NCI-H524 (cell line): ENCODE results near the gene POLR2C.
A peak's percentile ranks its signal among the peaks of the same experiment; 100 is the strongest.
"Not testable (repeated sequence)": the region's sequence is repeated elsewhere in the genome, so short reads cannot be mapped to it uniquely, and the experiment has no call there.

ENCODE experiments used
- DNase-seq, 2 experiments: peaks; one replicate each; lab custom pipeline; 2025; lab: John Stamatoyannopoulos, UW

POLR2C gene

GRCh38 chr16:57462209-57462977, at the start of gene POLR2C:
TSS of gene POLR2C (plus strand) at chr16:57462679. CDS start at chr16:57462725, 46 bp downstream.
- peak; percentile 69 to 84 for DNase-seq

GRCh38 chr16:57413301-57413730, 49.2 kb upstream of the POLR2C start:
- no peak for DNase-seq

- DNase-seq: no peak
Observed at GRCh38 chr16:57413733-57414132, 48.7 kb upstream of the POLR2C start.

GRCh38 chr16:57416084-57416483, 46.4 kb upstream of the POLR2C start:
- no peak for DNase-seq

- DNase-seq: no peak
Observed at GRCh38 chr16:57419506-57419905, 43.0 kb upstream of the POLR2C start.

- peak; percentile 39 to 76 for DNase-seq
Observed at GRCh38 chr16:57422026-57422944, 40.2 kb upstream of the POLR2C start.

- DNase-seq: no peak
Observed at GRCh38 chr16:57423152-57423551, 39.3 kb upstream of the POLR2C start.

GRCh38 chr16:57424583-57424982, 37.9 kb upstream of the POLR2C start:
- no peak for DNase-seq

- DNase-seq: no peak
Observed at GRCh38 chr16:57426356-57426755, 36.1 kb upstream of the POLR2C start.

GRCh38 chr16:57427307-57427706, 35.2 kb upstream of the POLR2C start:
- DNase-seq: peak in 1 of 2 experiments; percentile 17

GRCh38 chr16:57427824-57428223, 34.7 kb upstream of the POLR2C start:
- DNase-seq: peak; percentile 62 to 68

GRCh38 chr16:57430955-57431354, 31.5 kb upstream of the POLR2C start:
- no peak for DNase-seq

- no peak for DNase-seq
Observed at GRCh38 chr16:57432505-57432904, 30.0 kb upstream of the POLR2C start.

GRCh38 chr16:57432989-57433388, 29.5 kb upstream of the POLR2C start:
- DNase-seq: no peak

GRCh38 chr16:57434003-57434402, 28.5 kb upstream of the POLR2C start:
- no peak for DNase-seq

GRCh38 chr16:57435838-57436237, 26.6 kb upstream of the POLR2C start:
- no peak for DNase-seq

- DNase-seq: not testable (repeated sequence)
Observed at GRCh38 chr16:57439947-57440346, 22.5 kb upstream of the POLR2C start.

- DNase-seq: not testable (repeated sequence)
Observed at GRCh38 chr16:57440551-57440950, 21.9 kb upstream of the POLR2C start.

GRCh38 chr16:57444711-57445110, 17.8 kb upstream of the POLR2C start:
- no peak for DNase-seq

- no peak for DNase-seq
Observed at GRCh38 chr16:57445510-57445909, 17.0 kb upstream of the POLR2C start.

- peak in 1 of 2 experiments; percentile 37 for DNase-seq
Observed at GRCh38 chr16:57446531-57447185, 15.8 kb upstream of the POLR2C start.
